Neural cell (in vitro differentiated cells): ENCODE results near the gene ANK2. TPM values are rescaled to one million over a fixed set of nuclear protein-coding genes. Genes with fewer than 3 reads are reported as not detected.

ENCODE experiments used
- H2AFZ ChIP-seq: fragments of 200-600, 300-800 bp; sonication (generic), shearing (Covaris generic); 2 replicates; pipeline ENCODE4 v1.6.0; 2014; ENCODE audit warnings: low read depth, mild to moderate bottlenecking, antibody characterized with exemption, low read length, moderate library complexity
- H3F3A ChIP-seq: fragments of 200-600 bp; shearing (Covaris generic); 2 replicates; pipeline ENCODE4 v1.6.1; 2016; ENCODE audit warnings: mild to moderate bottlenecking, moderate library complexity, mixed read lengths, antibody characterized with exemption, low read length; ENCODE audit not compliant: insufficient read depth, poor library complexity, severe bottlenecking
- H3K27ac ChIP-seq: fragments of 200-600, 300-800 bp; sonication (generic), shearing (Covaris generic); 2 replicates; pipeline ENCODE4 v1.5.1; 2014; ENCODE audit warnings: mild to moderate bottlenecking, low read length, moderate library complexity
- H3K27me3 ChIP-seq: fragments of 300-800, 200-600 bp; sonication (generic), shearing (Covaris generic); 2 replicates; pipeline ENCODE4 v1.6.0; 2014; ENCODE audit warnings: mild to moderate bottlenecking, low read depth, low read length, moderate library complexity; ENCODE audit not compliant: insufficient read depth
- H3K36me3 ChIP-seq: fragments of 300-800, 200-600 bp; sonication (generic), shearing (Covaris generic); 2 replicates; pipeline ENCODE4 v1.5.1; 2014; ENCODE audit warnings: mild to moderate bottlenecking, antibody characterized with exemption, low read length, moderate library complexity; ENCODE audit not compliant: insufficient read depth
- H3K4me2 ChIP-seq: fragments of 300-800, 200-600 bp; sonication (generic), shearing (Covaris generic); 2 replicates; pipeline ENCODE4 v1.6.0; 2014; ENCODE audit warnings: mild to moderate bottlenecking, low read length
- H3K4me3 ChIP-seq: fragments of 300-800, 200-600 bp; sonication (generic), shearing (Covaris generic); 2 replicates; pipeline ENCODE4 v1.5.1; 2014; ENCODE audit warnings: mild to moderate bottlenecking, low read length, moderate library complexity
- H3K79me2 ChIP-seq: fragments of 200-600 bp; shearing (Covaris generic); replicated peaks from 2 replicates; pipeline ENCODE4 v1.6.0; 2014; ENCODE audit warnings: mild to moderate bottlenecking, low read length, moderate library complexity; ENCODE audit not compliant: insufficient read depth
- H3K9ac ChIP-seq: fragments of 300-800, 200-600 bp; sonication (generic), shearing (Covaris generic); 2 replicates; pipeline ENCODE4 v1.6.1; 2016; ENCODE audit warnings: mild to moderate bottlenecking, low read length, mixed read lengths
- H3K9me2 ChIP-seq: fragments of 200-600 bp; shearing (Covaris generic); 2 replicates; pipeline ENCODE4 v1.6.1; 2016; ENCODE audit warnings: mild to moderate bottlenecking, low read length, mixed read lengths; ENCODE audit not compliant: insufficient read depth
- H3K9me3 ChIP-seq: fragments of 200-600, 300-800 bp; sonication (generic), shearing (Covaris generic); 2 replicates; pipeline ENCODE4 v1.6.1; 2016; ENCODE audit warnings: mild to moderate bottlenecking, mixed run types, low read length, moderate library complexity, mixed read lengths
- H4K20me1 ChIP-seq: fragments of 200-600 bp; shearing (Covaris generic); 2 replicates; pipeline ENCODE4 v1.6.1; 2016; ENCODE audit warnings: mild to moderate bottlenecking, mixed run types; ENCODE audit not compliant: insufficient read depth
- EP300 ChIP-seq: fragments of 450-650 bp; conservative IDR thresholded peaks from 2 replicates; pipeline ENCODE4 v1.6.1; 2014; ENCODE audit warnings: antibody characterized with exemption, mild to moderate bottlenecking, moderate library complexity; ENCODE audit not compliant: poor library complexity, severe bottlenecking
- EZH2 ChIP-seq: fragments of 200-600, 300-800 bp; shearing (Covaris generic), sonication (generic); IDR thresholded peaks from 2 replicates; pipeline ENCODE4 v1.6.1; 2014; ENCODE audit warnings: antibody characterized with exemption, low read length, borderline replicate concordance, mild to moderate bottlenecking; ENCODE audit not compliant: insufficient read depth, poor library complexity, severe bottlenecking
- MXI1 ChIP-seq: fragments of 450-650 bp; conservative IDR thresholded peaks from 2 replicates; pipeline ENCODE4 v1.6.1; 2014; ENCODE audit warnings: antibody characterized with exemption, mild to moderate bottlenecking; ENCODE audit not compliant: poor library complexity, severe bottlenecking
- POLR2AphosphoS5 ChIP-seq: IDR thresholded peaks from 2 replicates; pipeline ENCODE4 v1.6.1; 2012
- RAD21 ChIP-seq: fragments of 450-650 bp; conservative IDR thresholded peaks from 2 replicates; pipeline ENCODE4 v1.6.1; 2014; ENCODE audit warnings: antibody characterized with exemption, mild to moderate bottlenecking, moderate library complexity
- SMC3 ChIP-seq: fragments of 450-650 bp; conservative IDR thresholded peaks from 2 replicates; pipeline ENCODE4 v1.6.1; 2014; ENCODE audit warnings: antibody characterized with exemption, mild to moderate bottlenecking, moderate library complexity; ENCODE audit not compliant: poor library complexity
- TAF1 ChIP-seq: IDR thresholded peaks from 2 replicates; pipeline ENCODE4 v1.6.1; 2012; ENCODE audit warnings: low read depth
- polyA plus RNA-seq: library from polyadenylated mRNA; depleted of rRNA; stranded (reverse); fragments of >200 nt; gene quantifications from 2 replicates; pipeline ENCODE4 v1.2.3, GENCODE V29; 2014
- TF ChIP-seq, protein P1 (sequence below): IDR thresholded peaks from 2 replicates; pipeline ENCODE4 v1.6.1; 2012; ENCODE audit warnings: borderline replicate concordance
- TF ChIP-seq, protein P2 (sequence below): fragments of 450-650 bp; IDR thresholded peaks from 2 replicates; pipeline ENCODE4 v1.5.1; 2014; ENCODE audit warnings: antibody characterized with exemption, mild to moderate bottlenecking, moderate library complexity; ENCODE audit not compliant: poor library complexity, severe bottlenecking

ANK2 gene
- polyA plus RNA-seq, 1 donor from 2014 or later: 52.0 TPM

DNA sequence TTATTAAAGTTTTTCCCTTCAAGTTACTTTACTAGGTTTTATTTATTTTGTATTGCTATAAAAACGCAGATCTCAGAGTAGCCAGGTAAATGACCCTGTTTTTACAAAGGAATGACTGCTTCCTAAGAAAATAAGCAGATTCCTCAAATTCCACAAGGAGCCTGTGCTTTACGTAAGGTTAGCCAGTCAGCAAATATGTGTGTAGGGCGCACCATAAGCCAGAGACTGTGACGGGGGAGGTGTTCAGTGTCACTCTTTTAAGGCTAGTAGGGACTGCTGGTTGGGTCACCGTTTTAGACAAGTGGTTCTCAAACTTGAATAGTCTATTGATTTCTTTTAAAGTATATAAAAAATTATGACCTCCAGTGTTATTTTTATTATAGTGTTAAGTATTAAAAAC lies 119.9 kb downstream of the ANK2 start:
- Histone ChIP-seq H3K79me2 (no peaks in the 10 kb centered on the region), H3K9ac (no peak overlapping the region), H3K36me3 (no peaks in the 10 kb centered on the region), H3F3A (no peaks in the 10 kb centered on the region), H3K27me3 (no peaks in the 10 kb centered on the region), H4K20me1 (no peaks in the 10 kb centered on the region), H3K9me3 (no peaks in the 10 kb centered on the region), H3K4me2 (no peak overlapping the region), H3K27ac (no peak overlapping the region), H3K4me3 (no peak overlapping the region), H3K9me2 (no peaks in the 10 kb centered on the region), H2AFZ (no peak overlapping the region)
- TF ChIP-seq, protein P1, sequence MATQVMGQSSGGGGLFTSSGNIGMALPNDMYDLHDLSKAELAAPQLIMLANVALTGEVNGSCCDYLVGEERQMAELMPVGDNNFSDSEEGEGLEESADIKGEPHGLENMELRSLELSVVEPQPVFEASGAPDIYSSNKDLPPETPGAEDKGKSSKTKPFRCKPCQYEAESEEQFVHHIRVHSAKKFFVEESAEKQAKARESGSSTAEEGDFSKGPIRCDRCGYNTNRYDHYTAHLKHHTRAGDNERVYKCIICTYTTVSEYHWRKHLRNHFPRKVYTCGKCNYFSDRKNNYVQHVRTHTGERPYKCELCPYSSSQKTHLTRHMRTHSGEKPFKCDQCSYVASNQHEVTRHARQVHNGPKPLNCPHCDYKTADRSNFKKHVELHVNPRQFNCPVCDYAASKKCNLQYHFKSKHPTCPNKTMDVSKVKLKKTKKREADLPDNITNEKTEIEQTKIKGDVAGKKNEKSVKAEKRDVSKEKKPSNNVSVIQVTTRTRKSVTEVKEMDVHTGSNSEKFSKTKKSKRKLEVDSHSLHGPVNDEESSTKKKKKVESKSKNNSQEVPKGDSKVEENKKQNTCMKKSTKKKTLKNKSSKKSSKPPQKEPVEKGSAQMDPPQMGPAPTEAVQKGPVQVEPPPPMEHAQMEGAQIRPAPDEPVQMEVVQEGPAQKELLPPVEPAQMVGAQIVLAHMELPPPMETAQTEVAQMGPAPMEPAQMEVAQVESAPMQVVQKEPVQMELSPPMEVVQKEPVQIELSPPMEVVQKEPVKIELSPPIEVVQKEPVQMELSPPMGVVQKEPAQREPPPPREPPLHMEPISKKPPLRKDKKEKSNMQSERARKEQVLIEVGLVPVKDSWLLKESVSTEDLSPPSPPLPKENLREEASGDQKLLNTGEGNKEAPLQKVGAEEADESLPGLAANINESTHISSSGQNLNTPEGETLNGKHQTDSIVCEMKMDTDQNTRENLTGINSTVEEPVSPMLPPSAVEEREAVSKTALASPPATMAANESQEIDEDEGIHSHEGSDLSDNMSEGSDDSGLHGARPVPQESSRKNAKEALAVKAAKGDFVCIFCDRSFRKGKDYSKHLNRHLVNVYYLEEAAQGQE: no peak
- TF ChIP-seq, protein P2, sequence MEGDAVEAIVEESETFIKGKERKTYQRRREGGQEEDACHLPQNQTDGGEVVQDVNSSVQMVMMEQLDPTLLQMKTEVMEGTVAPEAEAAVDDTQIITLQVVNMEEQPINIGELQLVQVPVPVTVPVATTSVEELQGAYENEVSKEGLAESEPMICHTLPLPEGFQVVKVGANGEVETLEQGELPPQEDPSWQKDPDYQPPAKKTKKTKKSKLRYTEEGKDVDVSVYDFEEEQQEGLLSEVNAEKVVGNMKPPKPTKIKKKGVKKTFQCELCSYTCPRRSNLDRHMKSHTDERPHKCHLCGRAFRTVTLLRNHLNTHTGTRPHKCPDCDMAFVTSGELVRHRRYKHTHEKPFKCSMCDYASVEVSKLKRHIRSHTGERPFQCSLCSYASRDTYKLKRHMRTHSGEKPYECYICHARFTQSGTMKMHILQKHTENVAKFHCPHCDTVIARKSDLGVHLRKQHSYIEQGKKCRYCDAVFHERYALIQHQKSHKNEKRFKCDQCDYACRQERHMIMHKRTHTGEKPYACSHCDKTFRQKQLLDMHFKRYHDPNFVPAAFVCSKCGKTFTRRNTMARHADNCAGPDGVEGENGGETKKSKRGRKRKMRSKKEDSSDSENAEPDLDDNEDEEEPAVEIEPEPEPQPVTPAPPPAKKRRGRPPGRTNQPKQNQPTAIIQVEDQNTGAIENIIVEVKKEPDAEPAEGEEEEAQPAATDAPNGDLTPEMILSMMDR: no peak
- TF ChIP-seq EP300 (no peak), POLR2AphosphoS5 (no peak), TAF1 (no peak), EZH2 (no peak), SMC3 (no peak), RAD21 (no peak), MXI1 (no peak)

DNA sequence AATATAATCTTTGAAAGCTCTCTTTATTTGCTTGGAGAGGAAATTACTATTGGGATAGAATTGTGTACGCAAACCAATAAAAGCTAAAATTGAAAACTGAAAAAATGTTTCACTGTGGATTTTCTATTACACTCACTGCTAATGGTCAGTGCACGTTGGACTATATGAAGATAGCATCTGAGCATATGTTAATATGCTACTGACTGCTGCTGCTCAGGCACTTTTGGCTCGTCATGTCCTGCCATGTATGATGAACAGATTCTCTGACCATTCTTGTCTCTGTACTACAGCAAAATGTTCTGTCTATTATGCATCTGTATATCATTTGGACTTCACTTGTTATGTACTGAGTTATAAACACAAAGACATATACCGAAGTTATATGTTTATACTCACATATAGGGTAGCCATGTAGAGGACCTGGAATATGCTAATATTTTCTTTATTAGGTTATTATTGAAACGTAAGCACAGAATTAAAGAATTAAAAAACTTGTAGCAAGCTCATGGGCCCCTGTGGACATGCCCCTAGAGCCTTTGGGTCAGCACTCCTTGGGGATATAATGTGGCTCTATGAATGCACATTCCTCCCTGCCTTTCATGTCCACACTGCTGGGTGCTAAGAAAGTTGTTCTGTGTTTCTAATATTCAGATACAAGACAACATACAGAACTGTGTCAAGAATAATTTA lies 120.8 kb downstream of the ANK2 start:
- no peaks in the 10 kb centered on the region for H3K27me3 ChIP-seq
- H3K9me3 ChIP-seq: no peaks in the 10 kb centered on the region
- no peak overlapping the region for H3K4me2 ChIP-seq
- no peak overlapping the region for H2AFZ ChIP-seq
- H3K79me2 ChIP-seq: no peaks in the 10 kb centered on the region
- H3F3A ChIP-seq: no peaks in the 10 kb centered on the region
- H4K20me1 ChIP-seq: no peaks in the 10 kb centered on the region
- no peaks in the 10 kb centered on the region for H3K36me3 ChIP-seq
- TF ChIP-seq TAF1 (no peak), EZH2 (no peak), RAD21 (no peak), EP300 (no peak), POLR2AphosphoS5 (no peak), SMC3 (no peak)
- TF ChIP-seq, protein P2: no peak
- TF ChIP-seq, protein P1: no peak
- H3K9ac ChIP-seq: no peak overlapping the region
- no peak overlapping the region for H3K27ac ChIP-seq
- no peaks in the 10 kb centered on the region for H3K9me2 ChIP-seq
- H3K4me3 ChIP-seq: no peak overlapping the region
